ENCODE measurements around the gene PTGES.

PTGES gene

GRCh38 chr9:129694243-129694646 lies 58.6 kb downstream of the PTGES start:
- TF ChIP-seq FOXP2 (optimal IDR thresholded peaks at IDR 0.05; ENCODE audit: borderline replicate concordance, extremely low read depth, extremely low read length, insufficient read depth) (no peak), POLR2AphosphoS5 (IDR thresholded peaks at IDR 0.05; ENCODE audit: low read depth, low read length) (no peak), SIN3A (IDR thresholded peaks at IDR 0.05; ENCODE audit: borderline replicate concordance, insufficient read depth, low read length) (no peak), TAF1 (IDR thresholded peaks at IDR 0.05; ENCODE audit: borderline replicate concordance, insufficient read depth, low read length) (no peak)
- TF ChIP-seq, protein P1, sequence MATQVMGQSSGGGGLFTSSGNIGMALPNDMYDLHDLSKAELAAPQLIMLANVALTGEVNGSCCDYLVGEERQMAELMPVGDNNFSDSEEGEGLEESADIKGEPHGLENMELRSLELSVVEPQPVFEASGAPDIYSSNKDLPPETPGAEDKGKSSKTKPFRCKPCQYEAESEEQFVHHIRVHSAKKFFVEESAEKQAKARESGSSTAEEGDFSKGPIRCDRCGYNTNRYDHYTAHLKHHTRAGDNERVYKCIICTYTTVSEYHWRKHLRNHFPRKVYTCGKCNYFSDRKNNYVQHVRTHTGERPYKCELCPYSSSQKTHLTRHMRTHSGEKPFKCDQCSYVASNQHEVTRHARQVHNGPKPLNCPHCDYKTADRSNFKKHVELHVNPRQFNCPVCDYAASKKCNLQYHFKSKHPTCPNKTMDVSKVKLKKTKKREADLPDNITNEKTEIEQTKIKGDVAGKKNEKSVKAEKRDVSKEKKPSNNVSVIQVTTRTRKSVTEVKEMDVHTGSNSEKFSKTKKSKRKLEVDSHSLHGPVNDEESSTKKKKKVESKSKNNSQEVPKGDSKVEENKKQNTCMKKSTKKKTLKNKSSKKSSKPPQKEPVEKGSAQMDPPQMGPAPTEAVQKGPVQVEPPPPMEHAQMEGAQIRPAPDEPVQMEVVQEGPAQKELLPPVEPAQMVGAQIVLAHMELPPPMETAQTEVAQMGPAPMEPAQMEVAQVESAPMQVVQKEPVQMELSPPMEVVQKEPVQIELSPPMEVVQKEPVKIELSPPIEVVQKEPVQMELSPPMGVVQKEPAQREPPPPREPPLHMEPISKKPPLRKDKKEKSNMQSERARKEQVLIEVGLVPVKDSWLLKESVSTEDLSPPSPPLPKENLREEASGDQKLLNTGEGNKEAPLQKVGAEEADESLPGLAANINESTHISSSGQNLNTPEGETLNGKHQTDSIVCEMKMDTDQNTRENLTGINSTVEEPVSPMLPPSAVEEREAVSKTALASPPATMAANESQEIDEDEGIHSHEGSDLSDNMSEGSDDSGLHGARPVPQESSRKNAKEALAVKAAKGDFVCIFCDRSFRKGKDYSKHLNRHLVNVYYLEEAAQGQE (IDR thresholded peaks at IDR 0.05; ENCODE audit: insufficient read depth in 1 of 2, low read depth in 2 of 2, low read length in 2 of 2) = no peak

GRCh38 chr9:129693741-129694140 lies 59.1 kb downstream of the PTGES start:
- TF ChIP-seq SIN3A (IDR thresholded peaks at IDR 0.05; ENCODE audit: borderline replicate concordance, insufficient read depth, low read length) (no peak), FOXP2 (optimal IDR thresholded peaks at IDR 0.05; ENCODE audit: borderline replicate concordance, extremely low read depth, extremely low read length, insufficient read depth) (no peak), TAF1 (IDR thresholded peaks at IDR 0.05; ENCODE audit: borderline replicate concordance, insufficient read depth, low read length) (no peak), POLR2AphosphoS5 (IDR thresholded peaks at IDR 0.05; ENCODE audit: low read depth, low read length) (no peak)
- TF ChIP-seq, protein P1 (IDR thresholded peaks at IDR 0.05; ENCODE audit: insufficient read depth in 1 of 2, low read depth in 2 of 2, low read length in 2 of 2) = no peak

- TF ChIP-seq SIN3A (IDR thresholded peaks at IDR 0.05; ENCODE audit: borderline replicate concordance, insufficient read depth, low read length) (no peak), POLR2AphosphoS5 (IDR thresholded peaks at IDR 0.05; ENCODE audit: low read depth, low read length) (no peak), TAF1 (IDR thresholded peaks at IDR 0.05; ENCODE audit: borderline replicate concordance, insufficient read depth, low read length) (no peak), FOXP2 (optimal IDR thresholded peaks at IDR 0.05; ENCODE audit: borderline replicate concordance, extremely low read depth, extremely low read length, insufficient read depth) (no peak)
- TF ChIP-seq, protein P1 (IDR thresholded peaks at IDR 0.05; ENCODE audit: insufficient read depth in 1 of 2, low read depth in 2 of 2, low read length in 2 of 2) = no peak
Observed at GRCh38 chr9:129692534-129692933, 60.3 kb downstream of the PTGES start.

All from PFSK-1 (cell line).